GM12865 (cell line): ENCODE measurements around the gene ERI2.

Experiments
- DNase-seq: peaks from one replicate; pipeline ENCODE4 v3.0.0; 2010; ENCODE audit warnings: low read depth
- H3K4me3 ChIP-seq: 2 replicates; pipeline ENCODE4 v1.5.1; 2011; ENCODE audit warnings: mild to moderate bottlenecking, low read depth, low read length, control low read depth
- CTCF ChIP-seq: IDR thresholded peaks from 2 replicates; pipeline ENCODE4 v1.5.1; 2011; ENCODE audit warnings: low read length, control low read depth, low read depth, inconsistent platforms; ENCODE audit not compliant: insufficient read depth; ENCODE audit errors: missing control alignments

ERI2 gene

GRCh38 chr16:20755238-20755637 lies 51.0 kb downstream of the ERI2 start:
- no peak for DNase-seq
- H3K4me3 ChIP-seq = no peak overlapping the region
- no peak for TF ChIP-seq CTCF

DNA sequence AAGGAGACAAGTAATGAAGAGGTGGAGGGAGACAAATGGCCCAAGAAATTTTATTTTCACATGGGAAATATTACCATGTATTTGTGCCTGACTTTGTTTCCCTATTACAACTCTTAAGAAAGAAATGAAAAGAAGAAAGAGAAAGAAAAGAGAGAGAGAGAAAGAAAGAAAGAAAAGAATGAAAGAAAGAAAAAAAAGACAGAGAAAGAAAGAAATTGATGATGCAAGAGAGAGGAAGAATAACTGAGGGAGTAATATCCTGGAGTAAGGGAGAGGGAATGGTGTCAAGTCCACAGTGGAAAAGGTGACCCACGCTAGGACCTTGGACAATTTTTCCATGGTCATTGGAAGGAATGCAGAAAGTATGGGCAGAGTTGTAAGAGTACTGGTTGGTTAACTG lies 52.5 kb downstream of the ERI2 start:
- no peak overlapping the region for H3K4me3 ChIP-seq
- no peak for DNase-seq
- TF ChIP-seq CTCF = no peak

GRCh38 chr16:20750558-20750957 lies 55.7 kb downstream of the ERI2 start:
- no peak for TF ChIP-seq CTCF
- DNase-seq = no peak
- H3K4me3 ChIP-seq = no peak overlapping the region

DNA sequence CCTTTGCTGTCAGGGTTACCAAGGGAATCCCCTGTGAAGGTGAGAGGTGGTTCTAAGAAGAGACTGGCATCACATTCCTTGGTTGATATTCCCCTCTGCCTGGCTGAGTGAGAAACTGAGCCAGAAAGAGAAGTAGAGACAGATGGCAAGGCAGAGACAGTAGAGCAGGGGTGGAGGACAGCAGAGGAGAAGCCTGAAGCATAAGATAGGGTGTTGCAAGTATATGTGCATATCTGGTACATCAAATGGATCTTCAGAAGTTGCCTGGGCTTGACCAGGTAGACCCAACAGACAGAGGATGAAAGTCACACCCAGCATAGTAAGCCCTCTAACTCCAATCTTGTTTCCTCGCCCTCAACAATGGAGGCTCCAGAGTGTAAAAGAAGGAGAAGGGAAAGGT lies 56.8 kb downstream of the ERI2 start:
- no peak for TF ChIP-seq CTCF
- no peak overlapping the region for H3K4me3 ChIP-seq
- no peak for DNase-seq

DNA sequence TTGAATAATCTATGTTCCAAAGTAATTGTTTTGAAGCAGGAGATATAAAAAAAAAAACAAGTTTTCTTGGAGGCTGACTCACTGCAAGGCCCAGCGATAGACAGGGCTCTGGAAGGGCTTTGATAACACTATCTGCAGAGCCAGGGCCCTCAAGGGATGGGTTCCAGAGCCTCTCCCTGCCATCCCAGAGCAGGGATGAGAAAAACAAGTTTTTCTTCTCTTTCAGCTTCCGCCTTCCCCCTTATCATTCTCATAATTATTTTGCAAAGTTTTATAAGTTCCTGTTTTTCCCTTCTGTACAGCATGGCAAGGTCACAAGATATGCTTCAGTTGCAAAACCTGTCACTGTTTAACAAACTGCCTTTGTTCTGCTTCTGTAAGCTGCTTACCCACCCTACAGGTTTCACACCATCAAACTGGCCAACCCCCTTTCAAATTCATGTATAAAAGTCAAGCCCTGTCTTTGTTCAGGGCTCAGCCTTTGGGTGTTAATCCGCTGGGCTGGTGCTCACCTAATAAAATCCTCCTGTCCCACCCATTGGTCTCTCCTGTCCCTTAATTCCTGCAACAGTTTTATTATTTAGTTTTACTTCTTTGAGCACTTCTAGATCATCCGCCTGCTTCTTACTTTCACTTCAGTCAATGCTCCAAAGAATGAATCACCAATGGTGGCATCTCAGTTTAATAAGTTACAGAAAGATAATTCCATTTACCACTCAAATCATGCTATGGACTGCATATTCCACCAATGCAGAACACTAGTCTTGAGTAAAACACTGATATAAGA lies 59.0 kb downstream of the ERI2 start:
- no peak overlapping the region for H3K4me3 ChIP-seq
- no peak for TF ChIP-seq CTCF
- no peak for DNase-seq

DNA sequence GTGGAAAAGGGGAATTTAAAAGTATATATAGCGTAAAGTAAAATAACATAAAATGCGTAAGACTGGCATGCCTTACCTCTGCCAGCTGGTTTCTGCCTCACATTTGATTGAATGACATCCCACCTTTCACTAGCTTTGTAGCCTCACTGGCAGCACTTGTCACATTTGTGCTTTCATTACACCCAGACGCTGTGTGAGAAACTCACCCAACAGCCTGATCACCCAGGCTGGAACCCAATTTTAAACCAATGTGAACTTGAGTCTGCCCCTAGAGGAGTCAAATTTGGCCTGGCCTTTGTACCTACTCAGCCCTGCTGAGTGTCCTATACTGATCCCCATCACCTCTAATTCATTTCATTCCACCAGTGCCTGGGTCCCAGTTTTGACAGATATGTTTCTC lies 59.8 kb downstream of the ERI2 start:
- no peak for TF ChIP-seq CTCF
- no peak overlapping the region for H3K4me3 ChIP-seq
- DNase-seq = no peak
